ENCODE data around the gene OSBPL10.

OSBPL10 gene

DNA sequence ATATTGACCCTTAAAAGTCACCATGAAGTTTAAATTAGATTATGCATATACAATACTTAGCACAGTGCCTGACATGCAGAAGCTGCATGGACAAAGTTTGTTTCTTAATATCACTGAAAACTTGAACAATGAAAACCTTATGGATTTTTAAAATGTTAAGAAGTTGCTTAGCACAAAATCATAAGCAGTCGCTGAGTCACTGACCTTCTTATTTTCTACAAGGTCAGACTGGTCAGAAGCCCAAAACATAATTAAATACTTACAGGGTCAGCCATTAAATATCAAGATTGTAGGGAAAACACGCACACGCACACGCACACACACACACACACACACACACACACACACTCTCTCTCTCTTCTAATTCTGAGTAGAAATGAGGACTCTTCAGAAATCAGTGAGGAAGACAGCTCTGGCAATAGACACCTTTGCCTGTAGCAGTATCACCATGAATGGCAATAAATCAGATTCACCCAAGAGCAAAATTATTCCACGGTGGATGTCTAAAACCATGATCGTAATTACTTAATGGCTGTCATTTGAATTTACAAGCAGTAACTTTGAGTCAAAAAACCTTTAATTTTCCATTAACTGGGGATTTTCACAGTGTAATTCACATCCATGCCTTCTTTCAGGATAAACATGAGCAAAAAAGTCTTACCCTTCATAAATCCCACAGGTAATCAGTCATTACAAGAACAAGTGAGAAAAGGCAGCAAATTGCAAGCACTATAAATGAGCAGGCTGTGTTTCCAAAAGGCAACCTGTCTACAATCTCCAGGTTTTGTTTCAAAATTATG lies 147.5 kb downstream of the OSBPL10 start:
- H3K36me3 ChIP-seq (replicated peaks; ENCODE audit: low read depth, low read length), result no peaks in the 10 kb centered on the region
- peaks cover 7% of the 10 kb centered on the region; the same call in 1 of the 2 replicates for H3K79me2 ChIP-seq (ENCODE audit: low read length)
- H4K20me1 ChIP-seq (ENCODE audit: insufficient read depth, low read length), result no peaks in the 10 kb centered on the region
- no peaks in the 10 kb centered on the region for H3K27me3 ChIP-seq (ENCODE audit: low read depth, low read length)
- H3K9ac ChIP-seq (ENCODE audit: low read length), result no peak overlapping the region
- H3K4me3 ChIP-seq (ENCODE audit: low read length), result no peak overlapping the region
- no peaks in the 10 kb centered on the region for H3K9me3 ChIP-seq (ENCODE audit: insufficient read depth, low read length)
- TF ChIP-seq EZH2phosphoT487 (IDR thresholded peaks at IDR 0.05; ENCODE audit: low read depth), result no peak
- H2AFZ ChIP-seq (ENCODE audit: low read depth, low read length), result no peak overlapping the region
- no peak overlapping the region for H3K27ac ChIP-seq (ENCODE audit: low read length)
- H3K4me1 ChIP-seq (ENCODE audit: low read length), result no peaks in the 10 kb centered on the region
- no peak overlapping the region for H3K4me2 ChIP-seq (ENCODE audit: low read length)

DNA sequence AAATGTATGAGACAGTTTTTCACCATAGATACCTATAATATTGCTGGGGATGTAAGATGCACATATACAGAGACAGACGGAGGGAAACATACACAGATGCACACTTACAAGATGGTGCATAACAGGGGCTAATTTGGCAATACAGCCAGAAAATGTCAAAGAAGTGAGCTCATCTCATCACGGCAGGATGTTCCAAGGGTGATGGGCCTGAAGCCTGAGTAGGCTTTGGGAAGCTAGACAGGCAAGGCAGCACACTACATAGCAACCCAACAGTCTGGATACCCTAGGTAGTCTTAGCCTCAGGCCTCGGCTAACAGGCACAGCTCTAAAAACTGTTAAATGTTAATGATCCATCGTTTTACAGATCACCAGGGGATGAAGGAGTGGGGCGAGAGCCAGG lies 148.5 kb downstream of the OSBPL10 start:
- Histone ChIP-seq H3K27ac (ENCODE audit: low read length) (no peak overlapping the region), H3K4me3 (ENCODE audit: low read length) (no peak overlapping the region), H3K79me2 (ENCODE audit: low read length) (peaks cover 7% of the 10 kb centered on the region; the same call in 1 of the 2 replicates), H3K27me3 (ENCODE audit: low read depth, low read length) (no peaks in the 10 kb centered on the region), H3K4me1 (ENCODE audit: low read length) (no peaks in the 10 kb centered on the region), H3K36me3 (replicated peaks; ENCODE audit: low read depth, low read length) (no peaks in the 10 kb centered on the region), H3K4me2 (ENCODE audit: low read length) (no peak overlapping the region), H2AFZ (ENCODE audit: low read depth, low read length) (no peak overlapping the region), H3K9me3 (ENCODE audit: insufficient read depth, low read length) (no peaks in the 10 kb centered on the region), H4K20me1 (ENCODE audit: insufficient read depth, low read length) (no peaks in the 10 kb centered on the region), H3K9ac (ENCODE audit: low read length) (no peak overlapping the region)
- TF ChIP-seq, protein P1, sequence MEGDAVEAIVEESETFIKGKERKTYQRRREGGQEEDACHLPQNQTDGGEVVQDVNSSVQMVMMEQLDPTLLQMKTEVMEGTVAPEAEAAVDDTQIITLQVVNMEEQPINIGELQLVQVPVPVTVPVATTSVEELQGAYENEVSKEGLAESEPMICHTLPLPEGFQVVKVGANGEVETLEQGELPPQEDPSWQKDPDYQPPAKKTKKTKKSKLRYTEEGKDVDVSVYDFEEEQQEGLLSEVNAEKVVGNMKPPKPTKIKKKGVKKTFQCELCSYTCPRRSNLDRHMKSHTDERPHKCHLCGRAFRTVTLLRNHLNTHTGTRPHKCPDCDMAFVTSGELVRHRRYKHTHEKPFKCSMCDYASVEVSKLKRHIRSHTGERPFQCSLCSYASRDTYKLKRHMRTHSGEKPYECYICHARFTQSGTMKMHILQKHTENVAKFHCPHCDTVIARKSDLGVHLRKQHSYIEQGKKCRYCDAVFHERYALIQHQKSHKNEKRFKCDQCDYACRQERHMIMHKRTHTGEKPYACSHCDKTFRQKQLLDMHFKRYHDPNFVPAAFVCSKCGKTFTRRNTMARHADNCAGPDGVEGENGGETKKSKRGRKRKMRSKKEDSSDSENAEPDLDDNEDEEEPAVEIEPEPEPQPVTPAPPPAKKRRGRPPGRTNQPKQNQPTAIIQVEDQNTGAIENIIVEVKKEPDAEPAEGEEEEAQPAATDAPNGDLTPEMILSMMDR (IDR thresholded peaks at IDR 0.05; ENCODE audit: low read depth, low read length), result no peak
- TF ChIP-seq EZH2phosphoT487 (IDR thresholded peaks at IDR 0.05; ENCODE audit: low read depth), result no peak

DNA sequence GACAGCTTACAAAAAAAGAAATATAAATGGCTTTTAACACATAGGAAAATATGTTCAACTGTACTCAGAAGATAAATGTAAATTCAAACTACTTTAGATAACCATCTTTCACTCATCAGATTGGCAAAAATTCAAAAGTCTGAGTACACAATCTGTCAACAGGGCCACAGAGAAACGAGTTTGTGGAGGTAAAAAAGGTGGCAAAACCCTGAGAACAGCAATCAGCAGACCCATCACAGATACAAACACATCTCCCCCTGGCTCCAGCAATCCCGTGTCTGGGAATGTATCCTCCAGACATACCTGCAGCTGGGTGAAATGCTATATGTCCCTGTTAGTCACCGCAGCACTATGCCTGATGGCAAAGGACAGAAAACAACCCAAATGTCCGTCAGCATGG lies 149.5 kb downstream of the OSBPL10 start:
- H3K4me3 ChIP-seq (ENCODE audit: low read length), result no peak overlapping the region
- no peak overlapping the region for H2AFZ ChIP-seq (ENCODE audit: low read depth, low read length)
- H3K27me3 ChIP-seq (ENCODE audit: low read depth, low read length), result no peaks in the 10 kb centered on the region
- no peak overlapping the region for H3K4me2 ChIP-seq (ENCODE audit: low read length)
- H3K36me3 ChIP-seq (replicated peaks; ENCODE audit: low read depth, low read length), result no peaks in the 10 kb centered on the region
- no peak overlapping the region for H3K27ac ChIP-seq (ENCODE audit: low read length)
- H3K4me1 ChIP-seq (ENCODE audit: low read length), result peaks cover under 1% of the 10 kb centered on the region; the same call in 1 of the 2 replicates
- no peaks in the 10 kb centered on the region for H4K20me1 ChIP-seq (ENCODE audit: insufficient read depth, low read length)
- no peak overlapping the region for H3K9ac ChIP-seq (ENCODE audit: low read length)
- H3K79me2 ChIP-seq (ENCODE audit: low read length), result peaks cover 6% of the 10 kb centered on the region; the same call in 1 of the 2 replicates
- no peaks in the 10 kb centered on the region for H3K9me3 ChIP-seq (ENCODE audit: insufficient read depth, low read length)
- TF ChIP-seq EZH2phosphoT487 (IDR thresholded peaks at IDR 0.05; ENCODE audit: low read depth), result no peak
- TF ChIP-seq, protein P1 (IDR thresholded peaks at IDR 0.05; ENCODE audit: low read depth, low read length), result no peak

DNA sequence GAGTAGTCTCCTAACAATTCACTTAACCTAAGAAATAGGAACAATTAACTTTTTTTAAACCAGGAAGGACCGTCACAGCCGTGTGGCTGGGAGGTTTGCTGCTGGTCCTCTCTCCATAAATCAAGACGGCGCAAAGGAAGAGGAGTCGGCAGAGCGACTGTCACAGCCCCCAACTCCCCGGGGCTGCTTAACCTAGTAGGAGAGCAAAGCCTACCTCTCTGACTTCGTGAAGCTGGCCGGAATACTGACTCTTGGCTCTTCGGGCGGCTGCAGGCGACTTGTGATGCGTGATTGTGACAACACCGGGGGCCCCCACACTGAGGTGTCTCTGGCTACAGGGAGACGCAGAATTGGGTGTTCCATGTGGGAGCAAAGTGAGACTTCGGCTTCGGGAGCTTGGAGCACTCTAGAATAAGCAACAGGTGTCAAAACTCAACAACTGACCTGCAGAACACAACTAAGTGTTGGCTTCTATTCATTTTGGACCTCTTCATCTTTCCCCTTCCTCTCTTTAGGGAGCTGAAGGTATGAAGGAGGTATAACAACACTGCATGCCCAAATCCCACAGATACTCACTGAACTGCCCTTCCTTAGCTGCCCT lies 151.1 kb downstream of the OSBPL10 start:
- H3K79me2 ChIP-seq (ENCODE audit: low read length), result peaks cover 4% of the 10 kb centered on the region; the same call in 1 of the 2 replicates

More for the DNA sequence above, 151.1 kb downstream of the OSBPL10 start:
- Histone ChIP-seq H3K4me2 (ENCODE audit: low read length) (no peak overlapping the region), H3K4me3 (ENCODE audit: low read length) (no peak overlapping the region), H3K4me1 (ENCODE audit: low read length) (peaks cover 6% of the 10 kb centered on the region), H2AFZ (ENCODE audit: low read depth, low read length) (no peak overlapping the region), H4K20me1 (ENCODE audit: insufficient read depth, low read length) (no peaks in the 10 kb centered on the region), H3K27ac (ENCODE audit: low read length) (no peak overlapping the region), H3K36me3 (replicated peaks; ENCODE audit: low read depth, low read length) (no peaks in the 10 kb centered on the region), H3K9me3 (ENCODE audit: insufficient read depth, low read length) (no peaks in the 10 kb centered on the region), H3K9ac (ENCODE audit: low read length) (no peak overlapping the region), H3K27me3 (ENCODE audit: low read depth, low read length) (no peaks in the 10 kb centered on the region)
- no peak for TF ChIP-seq EZH2phosphoT487 (IDR thresholded peaks at IDR 0.05; ENCODE audit: low read depth)
- TF ChIP-seq, protein P1 (IDR thresholded peaks at IDR 0.05; ENCODE audit: low read depth, low read length), result no peak
